ENCODE results near the gene YIPF1.

DNA sequence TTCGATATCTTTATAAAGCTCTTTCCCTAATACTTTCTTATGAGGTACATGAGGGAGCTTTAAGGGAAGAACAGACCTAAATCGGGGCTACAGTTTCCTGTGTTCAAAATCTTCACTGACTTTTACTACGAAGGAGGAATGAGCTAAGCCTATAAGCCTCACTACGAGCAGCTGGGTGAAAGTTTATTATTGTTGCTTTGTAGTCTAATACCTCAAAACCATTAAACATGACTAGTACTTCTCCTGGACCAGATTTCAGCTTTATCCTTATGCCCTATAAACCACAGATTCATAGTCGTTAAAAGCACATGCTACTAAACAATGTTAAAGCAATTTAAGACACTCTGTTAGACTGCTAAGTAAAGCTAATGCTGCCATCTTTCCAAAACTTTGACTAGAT is 81.7 kb downstream of the YIPF1 start:
- TF ChIP-seq, protein P1, sequence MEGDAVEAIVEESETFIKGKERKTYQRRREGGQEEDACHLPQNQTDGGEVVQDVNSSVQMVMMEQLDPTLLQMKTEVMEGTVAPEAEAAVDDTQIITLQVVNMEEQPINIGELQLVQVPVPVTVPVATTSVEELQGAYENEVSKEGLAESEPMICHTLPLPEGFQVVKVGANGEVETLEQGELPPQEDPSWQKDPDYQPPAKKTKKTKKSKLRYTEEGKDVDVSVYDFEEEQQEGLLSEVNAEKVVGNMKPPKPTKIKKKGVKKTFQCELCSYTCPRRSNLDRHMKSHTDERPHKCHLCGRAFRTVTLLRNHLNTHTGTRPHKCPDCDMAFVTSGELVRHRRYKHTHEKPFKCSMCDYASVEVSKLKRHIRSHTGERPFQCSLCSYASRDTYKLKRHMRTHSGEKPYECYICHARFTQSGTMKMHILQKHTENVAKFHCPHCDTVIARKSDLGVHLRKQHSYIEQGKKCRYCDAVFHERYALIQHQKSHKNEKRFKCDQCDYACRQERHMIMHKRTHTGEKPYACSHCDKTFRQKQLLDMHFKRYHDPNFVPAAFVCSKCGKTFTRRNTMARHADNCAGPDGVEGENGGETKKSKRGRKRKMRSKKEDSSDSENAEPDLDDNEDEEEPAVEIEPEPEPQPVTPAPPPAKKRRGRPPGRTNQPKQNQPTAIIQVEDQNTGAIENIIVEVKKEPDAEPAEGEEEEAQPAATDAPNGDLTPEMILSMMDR (IDR thresholded peaks at IDR 0.05), result no peak
- no peak for TF ChIP-seq POLR2A (IDR thresholded peaks at IDR 0.05)
